Hepatocyte (in vitro differentiated cells): ENCODE results near the gene CPS1. TPM values are rescaled to one million over a fixed set of nuclear protein-coding genes. Genes with fewer than 3 reads are reported as not detected.

Experiments
- DNase-seq: peaks from one replicate; pipeline ENCODE4 v3.0.0-alpha.2; 2016; ENCODE audit warnings: low spot score
- H2AFZ ChIP-seq: fragments of 200-600 bp; sonication (generic); 2 replicates; pipeline ENCODE4 v1.6.0; 2016; ENCODE audit warnings: antibody characterized with exemption, mild to moderate bottlenecking
- H3K27ac ChIP-seq: fragments of 200-600 bp; sonication (generic); 2 replicates; pipeline ENCODE4 v1.5.1; 2016; ENCODE audit warnings: mild to moderate bottlenecking
- H3K27me3 ChIP-seq: fragments of 200-600 bp; sonication (generic); 2 replicates; pipeline ENCODE4 v1.6.1; 2016
- H3K36me3 ChIP-seq: fragments of 200-600 bp; sonication (generic); replicated peaks from 2 replicates; pipeline ENCODE4 v1.5.1; 2016; ENCODE audit warnings: low read depth; ENCODE audit not compliant: insufficient read depth
- H3K4me1 ChIP-seq: fragments of 200-600 bp; sonication (generic); 2 replicates; pipeline ENCODE4 v1.5.1; 2016; ENCODE audit warnings: mild to moderate bottlenecking, moderate library complexity; ENCODE audit not compliant: insufficient read depth
- H3K4me2 ChIP-seq: fragments of 200-600 bp; sonication (generic); 2 replicates; pipeline ENCODE4 v1.6.0; 2016
- H3K4me3 ChIP-seq: fragments of 200-600 bp; sonication (generic); 2 replicates; pipeline ENCODE4 v1.5.1; 2016; ENCODE audit warnings: mild to moderate bottlenecking
- H3K79me2 ChIP-seq: fragments of 200-600 bp; sonication (generic); 2 replicates; pipeline ENCODE4 v1.6.0; 2017; ENCODE audit warnings: mild to moderate bottlenecking
- H3K9me2 ChIP-seq: fragments of 200-600 bp; sonication (generic); replicated peaks from 2 replicates; pipeline ENCODE4 v1.6.0; 2017; ENCODE audit warnings: mild to moderate bottlenecking; ENCODE audit not compliant: insufficient read depth
- H3K9me3 ChIP-seq: fragments of 200-600 bp; sonication (generic); 2 replicates; pipeline ENCODE4 v1.5.1; 2016; ENCODE audit warnings: low read depth, mild to moderate bottlenecking
- H4K20me1 ChIP-seq: fragments of 200-600 bp; sonication (generic); 2 replicates; pipeline ENCODE4 v1.6.0; 2016; ENCODE audit warnings: mild to moderate bottlenecking; ENCODE audit not compliant: insufficient read depth, poor library complexity, severe bottlenecking
- CTCF ChIP-seq: fragments of 200-600 bp; sonication (generic); IDR thresholded peaks from 2 replicates; pipeline ENCODE4 v1.5.1; 2016; ENCODE audit warnings: antibody characterized with exemption, mild to moderate bottlenecking; ENCODE audit not compliant: poor library complexity
- EZH2 ChIP-seq: fragments of 200-600 bp; sonication (generic); IDR thresholded peaks from 2 replicates; pipeline ENCODE4 v1.6.1; 2016; ENCODE audit warnings: antibody characterized with exemption, mild to moderate bottlenecking, borderline replicate concordance
- EZH2phosphoT487 ChIP-seq: fragments of 200-600 bp; sonication (generic); IDR thresholded peaks from one replicate; pipeline ENCODE4 v1.6.1; 2018; ENCODE audit warnings: antibody characterized with exemption, mild to moderate bottlenecking, low read depth, moderate library complexity; ENCODE audit not compliant: unreplicated experiment, severe bottlenecking
- WGBS: methylation state at CpG from one replicate; pipeline ENCODE4 v1.1.6; 2016; ENCODE audit warnings: low lambda C conversion rate; ENCODE audit errors: missing lambda C conversion rate; 5-methylcytosine and 5-hydroxymethylcytosine counted together
- polyA plus RNA-seq: library from polyadenylated mRNA; unstranded; fragments of >200 nt; fragmentation: Nextera tagmentation; extraction: Ambion mirVana; gene quantifications from 2 replicates; pipeline ENCODE4 v1.2.1, GENCODE V29; 2016
- total RNA-seq: library from RNA; depleted of rRNA; stranded (reverse); fragments of >200 nt; gene quantifications from 2 replicates; pipeline ENCODE4 v1.2.3, GENCODE V29; 2014

The CPS1 gene
- total and polyA plus RNA-seq, 2 experiments from 2014 or later = 239 to 587 TPM

- H3K79me2 ChIP-seq = no peaks in the 10 kb centered on the region
- no peaks in the 10 kb centered on the region for H3K27me3 ChIP-seq
- H3K4me2 ChIP-seq = no peak overlapping the region
- H4K20me1 ChIP-seq = peaks cover 3% of the 10 kb centered on the region
- TF ChIP-seq EZH2 (no peak), CTCF (no peak), EZH2phosphoT487 (no peak)
- no peaks in the 10 kb centered on the region for H3K36me3 ChIP-seq
- H2AFZ ChIP-seq = no peak overlapping the region
- H3K4me1 ChIP-seq = no peaks in the 10 kb centered on the region
- DNase-seq = no peak
- no peaks in the 10 kb centered on the region for H3K9me3 ChIP-seq
- no peak overlapping the region for H3K4me3 ChIP-seq
- no peak overlapping the region for H3K27ac ChIP-seq
- 90% methylated on average over 3 of the region's 3 CpGs for WGBS
- no peaks in the 10 kb centered on the region for H3K9me2 ChIP-seq
Measured at GRCh38 chr2:210671065-210671464, 114.7 kb downstream of the CPS1 start.

GRCh38 chr2:210673117-210673516 is 116.7 kb downstream of the CPS1 start:
- Histone ChIP-seq H3K36me3 (no peaks in the 10 kb centered on the region), H3K27me3 (no peaks in the 10 kb centered on the region), H3K4me3 (no peak overlapping the region), H4K20me1 (peaks cover under 1% of the 10 kb centered on the region), H3K79me2 (no peaks in the 10 kb centered on the region), H3K9me3 (no peaks in the 10 kb centered on the region), H3K4me2 (no peak overlapping the region), H3K27ac (no peak overlapping the region), H3K9me2 (no peaks in the 10 kb centered on the region), H3K4me1 (no peaks in the 10 kb centered on the region), H2AFZ (no peak overlapping the region)
- TF ChIP-seq CTCF = no peak
- TF ChIP-seq EZH2 = no peak
- TF ChIP-seq EZH2phosphoT487 = no peak
- WGBS = 54% methylated on average over 1 of the region's 1 CpG
- no peak for DNase-seq

GRCh38 chr2:210676067-210676466 is 119.7 kb downstream of the CPS1 start:
- no peaks in the 10 kb centered on the region for H3K79me2 ChIP-seq
- H2AFZ ChIP-seq = no peak overlapping the region
- H3K27me3 ChIP-seq = no peaks in the 10 kb centered on the region
- H3K27ac ChIP-seq = no peak overlapping the region
- peaks cover 3% of the 10 kb centered on the region for H3K36me3 ChIP-seq
- no peaks in the 10 kb centered on the region for H3K9me3 ChIP-seq
- H3K4me1 ChIP-seq = no peaks in the 10 kb centered on the region
- WGBS = 96% methylated on average over 3 of the region's 3 CpGs
- no peak overlapping the region for H3K4me2 ChIP-seq
- H3K4me3 ChIP-seq = no peak overlapping the region
- H3K9me2 ChIP-seq = no peaks in the 10 kb centered on the region
- H4K20me1 ChIP-seq = no peaks in the 10 kb centered on the region
- no peak for DNase-seq
- TF ChIP-seq EZH2 (no peak), CTCF (no peak), EZH2phosphoT487 (no peak)

GRCh38 chr2:210681491-210681890 is 125.1 kb downstream of the CPS1 start:
- TF ChIP-seq EZH2phosphoT487 (no peak), CTCF (no peak), EZH2 (no peak)
- no peak overlapping the region for H3K4me2 ChIP-seq
- no peak for DNase-seq
- no peaks in the 10 kb centered on the region for H4K20me1 ChIP-seq
- no peak overlapping the region for H3K27ac ChIP-seq
- no peaks in the 10 kb centered on the region for H3K79me2 ChIP-seq
- no peaks in the 10 kb centered on the region for H3K9me3 ChIP-seq
- H2AFZ ChIP-seq = no peak overlapping the region
- no peak overlapping the region for H3K4me3 ChIP-seq
- H3K36me3 ChIP-seq = peaks cover 3% of the 10 kb centered on the region
- no peaks in the 10 kb centered on the region for H3K4me1 ChIP-seq
- H3K27me3 ChIP-seq = no peaks in the 10 kb centered on the region
- no peaks in the 10 kb centered on the region for H3K9me2 ChIP-seq
